WTC11 (cell line): ENCODE measurements around the gene MRFAP1L1. TPM values are rescaled to one million over a fixed set of nuclear protein-coding genes. Genes with fewer than 3 reads are reported as not detected.

Experiments
- ATAC-seq: fragments of 200-7000 bp; cut with Tn5 transposase; 2 replicates; pipeline ENCODE4 v1.10.0; 2021; ENCODE audit warnings: mild to moderate bottlenecking, moderate library complexity
- CTCF ChIA-PET: fragments of 300-600 bp; sonication (Branson Sonifier 250); formaldehyde crosslinking; loops from one replicate; lab custom pipeline; 2021; ENCODE audit warnings: antibody characterized with exemption; lab: Charles Lee
- POLR2A ChIA-PET: fragments of 350-600 bp; sonication (Branson Sonifier 250); formaldehyde crosslinking; loops from one replicate; lab custom pipeline; 2021; ENCODE audit warnings: antibody characterized with exemption; lab: Charles Lee
- DNase-seq: peaks from one replicate; pipeline ENCODE4 v3.0.0; 2021; ENCODE audit warnings: low spot score
- H3K27ac Mint-ChIP-seq: 2 replicates; pipeline ENCODE4 v1.8.0; 2021; ENCODE audit warnings: mixed read lengths
- H3K27me3 Mint-ChIP-seq: 2 replicates; pipeline ENCODE4 v1.8.0; 2021; ENCODE audit warnings: low read depth, mild to moderate bottlenecking, moderate library complexity, mixed read lengths
- H3K36me3 Mint-ChIP-seq: 2 replicates; pipeline ENCODE4 v1.8.0; 2021; ENCODE audit warnings: mixed read lengths
- H3K4me1 Mint-ChIP-seq: 2 replicates; pipeline ENCODE4 v1.8.0; 2022; ENCODE audit warnings: mixed read lengths
- H3K4me3 Mint-ChIP-seq: 2 replicates; pipeline ENCODE4 v1.8.0; 2021; ENCODE audit warnings: mild to moderate bottlenecking, moderate library complexity, mixed read lengths
- H3K9me3 Mint-ChIP-seq: 2 replicates; pipeline ENCODE4 v1.8.0; 2021; ENCODE audit warnings: mixed read lengths
- AR ChIP-seq: fragments of 250-450 bp; sonication (Bioruptor Pico); IDR thresholded peaks from 2 replicates; pipeline ENCODE4 v1.9.0; 2021; ENCODE audit warnings: mild to moderate bottlenecking
- CREM ChIP-seq: sonication (generic); formaldehyde crosslinking; IDR thresholded peaks from 2 replicates; pipeline ENCODE4 v1.8.1; 2022; ENCODE audit warnings: mild to moderate bottlenecking, missing genetic modification reagents, moderate library complexity
- ELF4 ChIP-seq: sonication (generic); formaldehyde crosslinking; IDR thresholded peaks from 2 replicates; pipeline ENCODE4 v1.8.1; 2022; ENCODE audit warnings: low read depth, mild to moderate bottlenecking, moderate library complexity, missing genetic modification reagents
- FOXJ3 ChIP-seq: sonication (generic); formaldehyde crosslinking; IDR thresholded peaks from 2 replicates; pipeline ENCODE4 v1.9.0; 2021; ENCODE audit warnings: missing genetic modification reagents, mild to moderate bottlenecking, borderline replicate concordance
- GTF2I ChIP-seq: fragments of 250-450 bp; sonication (Bioruptor Pico); conservative IDR thresholded peaks from 2 replicates; pipeline ENCODE4 v1.4.0; 2021; ENCODE audit warnings: mild to moderate bottlenecking
- MLX ChIP-seq: sonication (generic); formaldehyde crosslinking; IDR thresholded peaks from 2 replicates; pipeline ENCODE4 v1.8.1; 2023; ENCODE audit warnings: mild to moderate bottlenecking, missing genetic modification reagents, moderate library complexity
- RORB ChIP-seq: fragments of 250-450 bp; sonication (Bioruptor Pico); IDR thresholded peaks from 2 replicates; pipeline ENCODE4 v1.9.0; 2021; ENCODE audit warnings: mild to moderate bottlenecking
- SOX15 ChIP-seq: fragments of 250-450 bp; sonication (Bioruptor Pico); IDR thresholded peaks from 2 replicates; pipeline ENCODE4 v1.9.0; 2021; ENCODE audit warnings: mild to moderate bottlenecking
- USF2 ChIP-seq: sonication (generic); formaldehyde crosslinking; IDR thresholded peaks from 2 replicates; pipeline ENCODE4 v1.8.1; 2023; ENCODE audit warnings: mild to moderate bottlenecking, missing genetic modification reagents, moderate library complexity
- ZBTB43 ChIP-seq: sonication (generic); formaldehyde crosslinking; IDR thresholded peaks from 2 replicates; pipeline ENCODE4 v1.8.1; 2023; ENCODE audit warnings: mild to moderate bottlenecking, missing genetic modification reagents
- ZNF138 ChIP-seq: sonication (generic); formaldehyde crosslinking; conservative IDR thresholded peaks from 2 replicates; pipeline ENCODE4 v1.8.1; 2022; ENCODE audit warnings: mild to moderate bottlenecking, moderate library complexity, missing genetic modification reagents
- ZNF232 ChIP-seq: sonication (generic); formaldehyde crosslinking; IDR thresholded peaks from 2 replicates; pipeline ENCODE4 v1.8.0; 2022; ENCODE audit warnings: mild to moderate bottlenecking, missing genetic modification reagents
- ZNF317 ChIP-seq: sonication (generic); formaldehyde crosslinking; IDR thresholded peaks from 2 replicates; pipeline ENCODE4 v1.8.1; 2023; ENCODE audit warnings: low read depth, mild to moderate bottlenecking, moderate library complexity, missing genetic modification reagents, borderline replicate concordance
- ZNF396 ChIP-seq: fragments of 250-450 bp; sonication (Bioruptor Pico); IDR thresholded peaks from 2 replicates; pipeline ENCODE4 v1.8.0; 2021; ENCODE audit warnings: mild to moderate bottlenecking, moderate library complexity, borderline replicate concordance
- ZNF671 ChIP-seq: fragments of 250-450 bp; sonication (Bioruptor Pico); IDR thresholded peaks from 2 replicates; pipeline ENCODE4 v1.8.0; 2021; ENCODE audit warnings: mild to moderate bottlenecking
- total RNA-seq: library from RNA; stranded (reverse); gene quantifications from 3 replicates; pipeline ENCODE4 v1.2.3, GENCODE V29; 2021
- TF ChIP-seq, protein P1 (sequence below): fragments of 250-450 bp; sonication (Bioruptor Pico); IDR thresholded peaks from 2 replicates; pipeline ENCODE4 v2.1.2; 2022; ENCODE audit warnings: mild to moderate bottlenecking, moderate library complexity
- TF ChIP-seq, protein P2 (sequence below): fragments of 200-600 bp; IDR thresholded peaks from 2 replicates; pipeline ENCODE4 v1.8.0; 2022; ENCODE audit warnings: antibody characterized with exemption
- TF ChIP-seq, protein P3 (sequence below): fragments of 250-450 bp; sonication (Bioruptor Pico); IDR thresholded peaks from 2 replicates; pipeline ENCODE4 v1.9.0; 2021; ENCODE audit warnings: moderate library complexity, mild to moderate bottlenecking, inconsistent platforms, borderline replicate concordance
- TF ChIP-seq, protein P4 (sequence below): sonication (generic); formaldehyde crosslinking; IDR thresholded peaks from 2 replicates; pipeline ENCODE4 v1.8.1; 2023; ENCODE audit warnings: mild to moderate bottlenecking, moderate library complexity, missing genetic modification reagents
- TF ChIP-seq, protein P5 (sequence below): sonication (generic); formaldehyde crosslinking; IDR thresholded peaks from 2 replicates; pipeline ENCODE4 v1.8.0; 2022; ENCODE audit warnings: mild to moderate bottlenecking, missing genetic modification reagents

Gene MRFAP1L1
- total RNA-seq, 1 experiment from 2014 or later = 54.4 TPM

DNA sequence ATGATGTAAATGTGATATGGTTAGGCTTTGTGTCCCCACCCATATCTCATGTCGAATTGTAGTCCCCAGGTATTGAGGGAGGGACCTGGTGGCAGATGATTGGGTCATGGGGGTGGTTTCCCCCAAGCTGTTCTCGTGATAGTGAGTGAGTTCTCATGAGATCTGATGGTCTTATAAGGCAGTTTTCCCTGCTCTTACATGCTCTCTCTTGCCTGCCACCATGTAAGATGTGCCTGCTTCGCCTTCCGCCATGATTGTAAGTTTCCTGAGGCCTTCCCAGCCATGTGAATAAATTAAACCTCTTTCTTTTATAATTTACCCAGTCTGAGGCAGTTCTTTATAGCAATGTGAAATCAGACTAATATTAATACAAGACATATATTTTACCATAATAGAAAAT is 30.3 kb upstream of the MRFAP1L1 start:
- Mint-ChIP-seq H3K4me1 (no peaks in the 10 kb centered on the region), H3K9me3 (peaks cover 11% of the 10 kb centered on the region), H3K27ac (no peak overlapping the region), H3K4me3 (no peak overlapping the region), H3K27me3 (no peaks in the 10 kb centered on the region), H3K36me3 (no peaks in the 10 kb centered on the region)
- CTCF ChIA-PET = no interaction called here
- POLR2A ChIA-PET = no interaction called here
- no peak for DNase-seq
- TF ChIP-seq ZNF671 (CRISPR knock-in tag) = no peak
- no peak for TF ChIP-seq GTF2I (CRISPR knock-in tag)
- TF ChIP-seq MLX (CRISPR knock-in tag) = no peak
- no peak for TF ChIP-seq ZNF317 (CRISPR knock-in tag)
- TF ChIP-seq USF2 (CRISPR knock-in tag) = no peak
- no peak for TF ChIP-seq CREM (CRISPR knock-in tag)
- no peak for TF ChIP-seq ELF4 (CRISPR knock-in tag)
- TF ChIP-seq, protein P1, sequence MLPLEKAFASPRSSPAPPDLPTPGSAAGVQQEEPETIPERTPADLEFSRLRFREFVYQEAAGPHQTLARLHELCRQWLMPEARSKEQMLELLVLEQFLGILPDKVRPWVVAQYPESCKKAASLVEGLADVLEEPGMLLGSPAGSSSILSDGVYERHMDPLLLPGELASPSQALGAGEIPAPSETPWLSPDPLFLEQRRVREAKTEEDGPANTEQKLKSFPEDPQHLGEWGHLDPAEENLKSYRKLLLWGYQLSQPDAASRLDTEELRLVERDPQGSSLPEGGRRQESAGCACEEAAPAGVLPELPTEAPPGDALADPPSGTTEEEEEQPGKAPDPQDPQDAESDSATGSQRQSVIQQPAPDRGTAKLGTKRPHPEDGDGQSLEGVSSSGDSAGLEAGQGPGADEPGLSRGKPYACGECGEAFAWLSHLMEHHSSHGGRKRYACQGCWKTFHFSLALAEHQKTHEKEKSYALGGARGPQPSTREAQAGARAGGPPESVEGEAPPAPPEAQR = no peak
- no peak for TF ChIP-seq SOX15 (CRISPR knock-in tag)
- TF ChIP-seq, protein P2, sequence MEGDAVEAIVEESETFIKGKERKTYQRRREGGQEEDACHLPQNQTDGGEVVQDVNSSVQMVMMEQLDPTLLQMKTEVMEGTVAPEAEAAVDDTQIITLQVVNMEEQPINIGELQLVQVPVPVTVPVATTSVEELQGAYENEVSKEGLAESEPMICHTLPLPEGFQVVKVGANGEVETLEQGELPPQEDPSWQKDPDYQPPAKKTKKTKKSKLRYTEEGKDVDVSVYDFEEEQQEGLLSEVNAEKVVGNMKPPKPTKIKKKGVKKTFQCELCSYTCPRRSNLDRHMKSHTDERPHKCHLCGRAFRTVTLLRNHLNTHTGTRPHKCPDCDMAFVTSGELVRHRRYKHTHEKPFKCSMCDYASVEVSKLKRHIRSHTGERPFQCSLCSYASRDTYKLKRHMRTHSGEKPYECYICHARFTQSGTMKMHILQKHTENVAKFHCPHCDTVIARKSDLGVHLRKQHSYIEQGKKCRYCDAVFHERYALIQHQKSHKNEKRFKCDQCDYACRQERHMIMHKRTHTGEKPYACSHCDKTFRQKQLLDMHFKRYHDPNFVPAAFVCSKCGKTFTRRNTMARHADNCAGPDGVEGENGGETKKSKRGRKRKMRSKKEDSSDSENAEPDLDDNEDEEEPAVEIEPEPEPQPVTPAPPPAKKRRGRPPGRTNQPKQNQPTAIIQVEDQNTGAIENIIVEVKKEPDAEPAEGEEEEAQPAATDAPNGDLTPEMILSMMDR = no peak
- TF ChIP-seq, protein P3, sequence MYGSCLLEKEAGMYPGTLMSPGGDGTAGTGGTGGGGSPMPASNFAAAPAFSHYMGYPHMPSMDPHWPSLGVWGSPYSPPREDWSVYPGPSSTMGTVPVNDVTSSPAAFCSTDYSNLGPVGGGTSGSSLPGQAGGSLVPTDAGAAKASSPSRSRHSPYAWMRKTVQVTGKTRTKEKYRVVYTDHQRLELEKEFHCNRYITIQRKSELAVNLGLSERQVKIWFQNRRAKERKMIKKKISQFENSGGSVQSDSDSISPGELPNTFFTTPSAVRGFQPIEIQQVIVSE (CRISPR knock-in tag) = no peak
- TF ChIP-seq RORB (CRISPR knock-in tag) = no peak
- no peak for TF ChIP-seq ZNF396
- no peak for TF ChIP-seq AR (CRISPR knock-in tag)
- no peak for TF ChIP-seq ZBTB43 (CRISPR knock-in tag)
- TF ChIP-seq ZNF232 = no peak
- TF ChIP-seq, protein P4, sequence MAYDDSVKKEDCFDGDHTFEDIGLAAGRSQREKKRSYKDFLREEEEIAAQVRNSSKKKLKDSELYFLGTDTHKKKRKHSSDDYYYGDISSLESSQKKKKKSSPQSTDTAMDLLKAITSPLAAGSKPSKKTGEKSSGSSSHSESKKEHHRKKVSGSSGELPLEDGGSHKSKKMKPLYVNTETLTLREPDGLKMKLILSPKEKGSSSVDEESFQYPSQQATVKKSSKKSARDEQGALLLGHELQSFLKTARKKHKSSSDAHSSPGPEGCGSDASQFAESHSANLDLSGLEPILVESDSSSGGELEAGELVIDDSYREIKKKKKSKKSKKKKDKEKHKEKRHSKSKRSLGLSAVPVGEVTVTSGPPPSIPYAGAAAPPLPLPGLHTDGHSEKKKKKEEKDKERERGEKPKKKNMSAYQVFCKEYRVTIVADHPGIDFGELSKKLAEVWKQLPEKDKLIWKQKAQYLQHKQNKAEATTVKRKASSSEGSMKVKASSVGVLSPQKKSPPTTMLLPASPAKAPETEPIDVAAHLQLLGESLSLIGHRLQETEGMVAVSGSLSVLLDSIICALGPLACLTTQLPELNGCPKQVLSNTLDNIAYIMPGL = no peak
- TF ChIP-seq FOXJ3 (CRISPR knock-in tag) = no peak
- TF ChIP-seq ZNF138 (CRISPR knock-in tag) = no peak
- TF ChIP-seq, protein P5, sequence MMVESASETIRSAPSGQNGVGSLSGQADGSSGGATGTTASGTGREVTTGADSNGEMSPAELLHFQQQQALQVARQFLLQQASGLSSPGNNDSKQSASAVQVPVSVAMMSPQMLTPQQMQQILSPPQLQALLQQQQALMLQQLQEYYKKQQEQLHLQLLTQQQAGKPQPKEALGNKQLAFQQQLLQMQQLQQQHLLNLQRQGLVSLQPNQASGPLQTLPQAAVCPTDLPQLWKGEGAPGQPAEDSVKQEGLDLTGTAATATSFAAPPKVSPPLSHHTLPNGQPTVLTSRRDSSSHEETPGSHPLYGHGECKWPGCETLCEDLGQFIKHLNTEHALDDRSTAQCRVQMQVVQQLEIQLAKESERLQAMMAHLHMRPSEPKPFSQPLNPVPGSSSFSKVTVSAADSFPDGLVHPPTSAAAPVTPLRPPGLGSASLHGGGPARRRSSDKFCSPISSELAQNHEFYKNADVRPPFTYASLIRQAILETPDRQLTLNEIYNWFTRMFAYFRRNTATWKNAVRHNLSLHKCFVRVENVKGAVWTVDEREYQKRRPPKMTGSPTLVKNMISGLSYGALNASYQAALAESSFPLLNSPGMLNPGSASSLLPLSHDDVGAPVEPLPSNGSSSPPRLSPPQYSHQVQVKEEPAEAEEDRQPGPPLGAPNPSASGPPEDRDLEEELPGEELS = no peak
- TF ChIP-seq, all 79 proteins: peak for 0
- ATAC-seq = no peak
